Astrocyte of the cerebellum (primary cell): ENCODE results near the gene ST3GAL5.

Experiments
- DNase-seq: peaks from one replicate; pipeline ENCODE4 v3.0.0-alpha.2; 2011; ENCODE audit warnings: low read depth
- H3K4me3 ChIP-seq: 2 replicates; pipeline ENCODE4 v1.5.1; 2011; ENCODE audit warnings: mild to moderate bottlenecking, low read depth, low read length, moderate library complexity
- CTCF ChIP-seq: IDR thresholded peaks from 2 replicates; pipeline ENCODE4 v1.5.1; 2012; ENCODE audit warnings: low read length, low read depth, moderate library complexity, mild to moderate bottlenecking; ENCODE audit errors: missing control alignments
- in situ Hi-C: cut with HindIII; loops from 2 replicates; pipeline ENCODE4 v1.10.0; 2017; ENCODE audit warnings: low sequenced_read_pairs

The ST3GAL5 gene

GRCh38 chr2:85888684-85889626 lies at the start of gene ST3GAL5:
Gene ST3GAL5 (minus strand): TSS chr2:85888990. CDS start chr2:85888905, 85 bp downstream.
- in situ Hi-C loops, result loop anchor here (5.0 kb wide), 1 partner anchor 103 kb away; no protein-coding TSS in a partner anchor
- DNase-seq, result no peak
- peak within 1 kb of the TSS; percentile 61 for H3K4me3 ChIP-seq
- TF ChIP-seq CTCF, result peak; percentile 48

GRCh38 chr2:85938456-85938855 lies 49.7 kb upstream of the ST3GAL5 start:
- in situ Hi-C loops, result no loop called here
- no peak for TF ChIP-seq CTCF
- no peak overlapping the region for H3K4me3 ChIP-seq
- DNase-seq, result no peak

GRCh38 chr2:85937069-85937439 lies 48.3 kb upstream of the ST3GAL5 start:
- no peak for DNase-seq
- no peak overlapping the region for H3K4me3 ChIP-seq
- TF ChIP-seq CTCF, result no peak
- in situ Hi-C loops, result no loop called here

GRCh38 chr2:85936421-85937068 lies 47.8 kb upstream of the ST3GAL5 start:
- no peak for TF ChIP-seq CTCF
- in situ Hi-C loops, result no loop called here
- DNase-seq, result no peak
- H3K4me3 ChIP-seq, result no peak overlapping the region

- H3K4me3 ChIP-seq, result no peak overlapping the region
- peak; percentile 40 for DNase-seq
- TF ChIP-seq CTCF, result no peak
- in situ Hi-C loops, result no loop called here
Observed at GRCh38 chr2:85935746-85936208, 47.0 kb upstream of the ST3GAL5 start.

- in situ Hi-C loops, result no loop called here
- no peak for TF ChIP-seq CTCF
- H3K4me3 ChIP-seq, result no peak overlapping the region
- DNase-seq, result no peak
Observed at GRCh38 chr2:85935170-85935745, 46.5 kb upstream of the ST3GAL5 start.
